Erythroblast (primary cell): ENCODE results near the gene CLEC18C.

Experiments
- GATA1 ChIP-seq: IDR thresholded peaks from 2 replicates; pipeline ENCODE4 v1.6.1; 2011; ENCODE audit warnings: low read depth, mild to moderate bottlenecking, control low read depth, low read length, moderate library complexity
- POLR2A ChIP-seq: IDR thresholded peaks from 2 replicates; pipeline ENCODE4 v1.6.1; 2011; ENCODE audit warnings: mild to moderate bottlenecking, low read length

DNA sequence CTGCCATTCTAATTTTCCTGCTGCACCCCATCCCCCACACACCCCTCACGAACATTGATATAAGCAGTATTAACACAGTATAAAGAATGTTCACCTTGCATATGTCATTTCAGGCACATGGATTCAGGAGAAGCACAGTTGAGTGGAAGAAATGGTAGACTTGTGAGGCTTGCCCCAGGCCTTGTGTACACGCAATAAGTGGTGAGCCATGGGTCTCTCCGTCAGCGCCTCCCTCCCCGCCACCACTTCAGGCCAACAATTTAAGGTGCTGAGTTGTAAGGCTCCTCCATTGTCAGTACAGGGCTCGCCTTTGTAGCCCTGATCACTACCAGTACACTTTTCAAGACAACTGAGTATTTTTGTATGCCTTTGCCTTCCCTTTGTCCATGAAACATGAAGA is 12.2 kb upstream of the CLEC18C start:
- TF ChIP-seq POLR2A (no peak), GATA1 (no peak)
